Measurements from ENCODE around the gene GJC1.

The GJC1 gene

GRCh38 chr17:44864831-44865230 lies 34.7 kb upstream of the GJC1 start:
- ATAC-seq: peak; percentile 30; the same call in 2 of the 3 replicates
- TF ChIP-seq POU6F1 (CRISPR knock-in tag; IDR thresholded peaks at IDR 0.05; ENCODE audit: borderline replicate concordance, low read depth) (no peak), ZC3H10 (CRISPR knock-in tag; IDR thresholded peaks at IDR 0.05) (no peak), GLIS3 (CRISPR knock-in tag; IDR thresholded peaks at IDR 0.05) (no peak), ZFP30 (CRISPR knock-in tag; IDR thresholded peaks at IDR 0.05) (no peak), ZNF8 (CRISPR knock-in tag; IDR thresholded peaks at IDR 0.05) (no peak), TSHZ2 (CRISPR knock-in tag; IDR thresholded peaks at IDR 0.05) (no peak), TOX (CRISPR knock-in tag; IDR thresholded peaks at IDR 0.05; ENCODE audit: borderline replicate concordance) (no peak), SNAI2 (CRISPR knock-in tag; IDR thresholded peaks at IDR 0.05) (no peak), BACH2 (CRISPR knock-in tag; IDR thresholded peaks at IDR 0.05; ENCODE audit: borderline replicate concordance) (no peak), TCF4 (CRISPR knock-in tag; IDR thresholded peaks at IDR 0.05; ENCODE audit: borderline replicate concordance) (no peak), PATZ1 (CRISPR knock-in tag; IDR thresholded peaks at IDR 0.05; ENCODE audit: borderline replicate concordance) (no peak), ISL1 (CRISPR knock-in tag; IDR thresholded peaks at IDR 0.05) (no peak), ZNF565 (CRISPR knock-in tag; conservative IDR thresholded peaks at IDR 0.05; ENCODE audit: low read depth) (no peak), ZFP3 (CRISPR knock-in tag; IDR thresholded peaks at IDR 0.05) (no peak), CSRNP3 (CRISPR knock-in tag; IDR thresholded peaks at IDR 0.05) (no peak), ARNTL (CRISPR knock-in tag; IDR thresholded peaks at IDR 0.05; ENCODE audit: borderline replicate concordance, low read depth) (no peak), CREB5 (CRISPR knock-in tag; IDR thresholded peaks at IDR 0.05; ENCODE audit: low read depth) (no peak), OSR1 (CRISPR knock-in tag; IDR thresholded peaks at IDR 0.05) (no peak), CSDC2 (CRISPR knock-in tag; IDR thresholded peaks at IDR 0.05) (no peak), ESRRG (CRISPR knock-in tag; IDR thresholded peaks at IDR 0.05) (no peak)

GRCh38 chr17:44863061-44863918 lies 33.2 kb upstream of the GJC1 start:
- no peak for TF ChIP-seq ISL1 (CRISPR knock-in tag; IDR thresholded peaks at IDR 0.05)
- no peak for TF ChIP-seq TOX (CRISPR knock-in tag; IDR thresholded peaks at IDR 0.05; ENCODE audit: borderline replicate concordance)
- TF ChIP-seq RARB (CRISPR knock-in tag; IDR thresholded peaks at IDR 0.05): no peak
- TF ChIP-seq PPARA (CRISPR knock-in tag; IDR thresholded peaks at IDR 0.05; ENCODE audit: borderline replicate concordance): no peak
- TF ChIP-seq OSR1 (CRISPR knock-in tag; IDR thresholded peaks at IDR 0.05): no peak
- TF ChIP-seq ESRRG (CRISPR knock-in tag; IDR thresholded peaks at IDR 0.05): no peak
- TF ChIP-seq ZNF70 (CRISPR knock-in tag; IDR thresholded peaks at IDR 0.05): no peak
- no peak for TF ChIP-seq ZFP3 (CRISPR knock-in tag; IDR thresholded peaks at IDR 0.05)
- TF ChIP-seq ZC3H10 (CRISPR knock-in tag; IDR thresholded peaks at IDR 0.05): no peak
- TF ChIP-seq BACH2 (CRISPR knock-in tag; IDR thresholded peaks at IDR 0.05; ENCODE audit: borderline replicate concordance): no peak
- ATAC-seq: no peak

All from SK-N-SH treated with all-trans-retinoic acid at 6 μM for 48 hours (cell line).